Hepatic stellate cell (primary cell): ENCODE measurements around the gene RAD50.
"Not testable (repeated sequence)": the region's sequence is repeated elsewhere in the genome, so short reads cannot be mapped to it uniquely, and the experiment has no call there.

Experiments
- DNase-seq: peaks from one replicate; pipeline ENCODE4 v3.0.0; 2011; ENCODE audit warnings: low spot score

Gene RAD50

GRCh38 chr5:132675936-132676689, 119.3 kb downstream of the RAD50 start:
- no peak for DNase-seq

- DNase-seq, result peak; percentile 98
Observed at GRCh38 chr5:132677191-132677590, 120.4 kb downstream of the RAD50 start.

DNA sequence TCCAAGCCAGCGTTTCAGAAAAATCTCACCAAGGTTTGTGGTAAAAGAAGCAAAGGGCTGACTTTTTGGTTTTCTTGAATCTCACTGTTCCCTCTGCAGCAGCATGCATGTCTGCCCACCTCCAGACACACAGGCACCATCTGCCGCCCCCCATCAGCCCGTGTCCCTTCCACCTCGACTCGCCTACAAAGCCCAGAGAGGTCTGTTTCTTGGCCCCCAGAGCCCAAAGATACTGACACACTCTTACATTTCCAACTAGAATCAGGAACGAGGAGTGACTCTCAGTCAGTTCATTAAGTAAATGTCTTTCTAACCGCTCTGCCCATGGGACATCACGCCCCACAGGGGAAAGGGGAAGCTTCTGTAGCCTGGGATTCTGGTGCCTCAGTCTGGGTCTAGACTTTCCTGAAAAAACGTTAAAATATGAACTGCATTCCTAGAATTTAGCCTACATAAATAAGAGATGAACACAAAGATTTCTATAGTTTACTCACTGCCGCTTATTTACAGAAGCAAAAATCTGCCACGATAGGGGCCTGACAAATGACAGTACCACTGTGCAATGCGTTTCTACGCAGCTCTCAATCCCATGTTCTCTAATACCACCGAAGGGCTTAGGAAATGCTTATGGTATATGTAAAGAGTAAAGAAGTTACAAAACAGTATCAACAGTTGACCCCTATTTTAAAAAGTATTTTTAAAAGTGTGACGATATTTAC, 121.1 kb downstream of the RAD50 start:
- DNase-seq, result no peak

GRCh38 chr5:132678735-132679134, 122.0 kb downstream of the RAD50 start:
- DNase-seq, result no peak

- no peak for DNase-seq
Observed at GRCh38 chr5:132679166-132679565, 122.4 kb downstream of the RAD50 start.

DNA sequence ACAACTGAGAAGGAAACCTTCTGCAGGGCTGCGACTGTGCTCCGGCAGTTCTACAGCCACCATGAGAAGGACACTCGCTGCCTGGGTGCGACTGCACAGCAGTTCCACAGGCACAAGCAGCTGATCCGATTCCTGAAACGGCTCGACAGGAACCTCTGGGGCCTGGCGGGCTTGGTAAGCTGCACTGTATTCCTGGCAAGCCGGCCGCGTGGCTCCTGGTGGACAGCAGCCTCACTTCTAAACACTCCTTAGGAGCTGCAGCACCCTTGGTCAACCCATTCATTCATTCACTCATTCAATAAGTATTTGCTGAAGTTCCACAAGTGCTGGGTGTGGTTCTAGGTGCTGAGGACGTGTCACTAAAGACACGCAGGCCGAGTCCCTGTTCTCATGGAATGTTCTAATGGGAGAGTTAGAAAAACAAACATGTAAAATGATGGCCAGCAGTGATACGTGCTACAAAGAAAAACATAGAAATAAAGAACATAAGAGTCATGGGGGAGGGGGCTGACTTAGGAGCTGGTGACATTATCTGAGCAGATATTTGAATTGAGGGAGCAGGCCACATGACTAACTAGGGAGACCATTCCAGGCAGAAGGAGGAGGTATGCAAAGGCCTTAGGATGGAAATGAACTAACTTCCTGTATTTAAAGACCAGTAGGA, 123.1 kb downstream of the RAD50 start:
- no peak for DNase-seq

DNA sequence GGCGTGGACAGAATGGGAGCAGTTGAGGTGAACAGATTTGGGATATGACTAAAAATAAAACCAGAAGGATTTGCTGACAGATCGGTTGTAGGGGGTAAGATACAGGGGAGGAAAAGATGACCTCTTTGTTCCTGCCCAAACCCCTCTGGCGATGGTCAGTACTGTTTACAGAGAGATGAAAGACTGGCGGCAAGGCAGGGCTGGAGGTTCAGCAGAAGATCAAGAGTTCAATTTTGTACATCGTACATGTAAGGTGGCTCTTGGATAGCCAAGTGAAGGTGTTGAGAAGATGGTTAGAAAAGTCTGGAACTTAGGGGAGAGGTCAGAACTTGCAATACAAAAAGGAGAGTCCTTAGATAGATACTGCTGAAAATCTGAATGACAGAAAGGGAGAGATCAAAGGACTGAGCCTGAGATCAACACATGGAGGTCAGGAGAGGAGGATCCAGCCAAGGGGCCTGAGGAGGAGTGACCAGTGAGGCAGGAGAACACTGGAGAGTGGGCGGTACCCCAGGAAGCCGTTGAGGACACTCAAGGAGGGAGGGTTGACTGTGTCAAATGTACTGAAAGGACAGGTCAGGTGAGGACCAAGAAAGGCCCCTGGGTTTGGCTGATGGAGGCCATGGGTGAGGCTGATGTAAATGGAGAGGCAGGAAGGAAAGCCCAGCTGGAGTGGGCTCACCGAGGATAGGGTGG, 124.2 kb downstream of the RAD50 start:
- DNase-seq, result no peak

- no peak for DNase-seq
Observed at GRCh38 chr5:132681476-132681831, 124.7 kb downstream of the RAD50 start.

DNA sequence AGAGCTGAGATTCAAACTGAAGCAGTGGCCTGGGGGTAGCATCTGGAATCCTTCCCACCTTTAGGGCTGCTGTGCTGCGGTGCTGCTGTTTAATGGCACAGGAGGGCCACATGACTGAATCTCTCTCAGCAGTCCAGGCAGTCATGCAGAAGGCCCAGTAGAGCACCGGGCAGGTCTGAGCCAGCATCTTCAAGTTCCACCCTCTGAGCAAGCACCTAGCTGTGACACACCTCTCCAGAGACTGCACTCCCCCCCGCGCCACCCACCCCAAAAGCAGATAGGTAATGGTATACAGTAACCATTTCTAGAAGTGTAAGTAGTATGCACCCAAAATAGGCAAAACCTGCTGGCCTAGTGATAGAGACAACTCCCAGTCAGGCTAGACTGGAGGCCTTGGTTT, 125.2 kb downstream of the RAD50 start:
- DNase-seq, result no peak

DNA sequence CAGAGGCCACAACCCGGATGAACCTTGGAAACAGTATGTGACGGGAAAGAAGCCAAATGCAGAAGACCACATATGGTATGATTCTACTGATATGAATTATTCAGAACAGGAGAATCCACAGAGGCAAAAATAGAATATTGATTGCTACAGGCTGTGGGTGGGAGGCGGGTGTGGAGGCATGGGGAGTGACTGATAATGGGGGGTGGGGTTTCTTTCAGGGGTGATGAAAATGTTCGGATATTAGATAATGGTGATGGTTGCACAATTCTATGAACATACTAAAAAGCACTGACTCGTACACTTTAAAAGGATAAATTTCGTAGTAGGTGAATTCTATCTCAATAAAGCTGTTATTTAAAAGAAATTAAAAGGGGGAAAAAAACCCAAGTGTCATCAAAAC, 127.7 kb downstream of the RAD50 start:
- DNase-seq, result no peak

DNA sequence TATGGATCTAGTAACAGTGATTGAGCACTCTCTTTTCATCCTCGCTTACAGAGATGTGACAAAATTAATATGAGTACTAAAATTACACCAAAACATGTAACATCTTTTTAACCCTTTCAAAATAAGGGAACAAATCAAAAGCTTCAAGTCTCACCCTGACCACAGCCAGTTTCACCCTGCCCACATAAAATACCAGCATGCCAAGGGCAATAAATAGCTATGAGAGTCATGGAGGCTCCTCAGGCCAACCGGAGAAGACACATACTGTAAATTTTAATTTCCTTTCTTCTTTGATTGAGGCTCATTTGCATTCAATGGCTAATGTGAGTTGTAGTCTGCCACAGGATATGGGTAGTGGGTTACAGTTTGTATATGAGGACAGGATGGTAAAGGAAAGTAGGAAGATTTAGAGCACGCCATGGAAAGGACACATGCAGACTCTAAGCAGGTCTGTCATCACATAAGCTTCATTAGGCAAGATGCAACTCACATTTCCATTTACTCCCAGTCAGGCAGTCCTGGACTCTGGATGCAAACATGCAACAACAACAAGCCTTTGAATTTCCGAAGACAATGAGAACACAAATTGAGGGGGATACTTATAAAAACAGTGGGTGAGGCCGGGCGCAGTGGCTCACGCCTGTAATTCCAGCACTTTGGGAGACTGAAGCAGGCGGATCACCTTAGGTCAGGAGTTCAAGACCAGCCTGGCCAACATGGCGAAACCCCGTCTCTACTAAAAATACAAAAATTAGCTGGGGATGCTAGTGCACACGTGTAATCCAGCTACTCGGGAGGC, 128.3 kb downstream of the RAD50 start:
- no peak for DNase-seq

DNA sequence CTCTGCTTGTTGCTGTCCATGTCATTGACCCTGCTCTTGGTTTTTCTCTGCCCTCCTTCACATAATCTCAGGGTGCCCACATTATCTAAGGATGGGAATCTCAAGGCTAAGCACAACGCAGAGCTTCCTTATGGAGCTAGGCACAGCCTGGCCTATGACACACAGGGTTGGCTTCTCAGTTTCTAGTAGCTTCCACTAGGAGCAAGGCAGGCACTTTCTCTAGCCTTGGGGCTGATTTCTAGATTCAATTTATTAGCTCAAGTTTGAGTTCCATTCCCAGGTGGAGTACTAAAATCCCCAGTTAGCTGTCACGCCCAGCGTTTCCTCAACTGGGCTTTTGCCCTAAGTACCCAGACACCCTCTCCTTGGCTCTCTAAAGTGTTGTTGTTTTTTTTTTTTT, 129.4 kb downstream of the RAD50 start:
- DNase-seq, result no peak

GRCh38 chr5:132687995-132688394, 131.2 kb downstream of the RAD50 start:
- DNase-seq, result no peak

DNA sequence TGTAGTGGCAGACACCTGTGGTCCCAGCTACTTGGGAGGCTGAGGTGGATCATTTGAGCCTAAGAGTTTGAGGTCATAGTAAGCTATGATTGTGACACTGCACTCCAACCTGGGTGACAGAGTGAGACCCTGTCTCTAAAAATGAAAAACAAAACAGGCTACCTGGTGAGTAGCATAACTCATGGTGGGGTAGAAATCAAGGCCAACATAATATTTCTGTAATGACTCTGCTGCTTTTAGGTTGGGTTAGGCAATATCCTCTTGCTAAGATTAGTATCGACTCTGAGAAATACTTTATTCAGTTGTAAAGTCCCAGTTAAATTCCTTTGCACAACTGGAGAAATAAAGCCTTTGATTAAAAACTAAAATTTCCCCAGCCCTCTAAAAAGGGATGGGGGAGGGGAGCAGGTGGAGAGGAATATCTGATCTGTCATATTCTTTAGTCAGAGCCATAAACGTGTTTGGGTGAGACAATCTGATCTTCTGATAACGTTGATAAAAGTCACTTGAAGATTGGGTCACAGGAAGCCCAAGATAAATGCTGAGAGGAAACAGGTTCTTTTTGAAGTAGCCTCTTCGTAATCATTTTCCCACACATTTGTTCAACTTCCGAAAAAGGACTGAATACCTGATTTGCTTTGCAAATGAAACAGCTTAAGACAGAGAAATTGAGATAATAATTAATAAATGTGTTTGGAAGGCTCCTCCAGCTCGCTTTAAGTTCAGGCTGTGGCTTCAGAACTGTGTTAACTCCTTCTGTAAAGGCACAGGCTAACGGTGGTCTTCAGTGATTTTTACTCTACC, 132.0 kb downstream of the RAD50 start:
- DNase-seq, result no peak

- no peak for DNase-seq
Observed at GRCh38 chr5:132689513-132689912, 132.7 kb downstream of the RAD50 start.

DNA sequence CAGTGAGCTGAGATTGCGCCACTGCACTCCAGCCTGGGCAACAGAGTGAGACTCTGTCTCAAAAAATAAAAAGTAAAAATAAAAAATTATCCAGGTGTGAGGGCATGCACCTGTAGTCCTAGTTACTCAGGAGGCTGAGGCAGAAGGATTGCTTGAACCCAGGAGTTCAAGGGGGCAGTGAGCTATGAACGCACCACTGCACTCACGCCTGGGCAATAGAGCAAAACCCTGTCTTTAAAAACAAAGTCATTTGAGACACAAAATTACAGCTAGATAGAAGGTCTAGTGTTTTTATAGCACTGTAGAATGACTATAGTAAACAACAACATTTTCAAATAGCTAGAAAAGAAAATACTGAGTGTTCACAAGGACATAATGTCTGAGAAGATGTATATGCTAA, 133.4 kb downstream of the RAD50 start:
- no peak for DNase-seq

DNA sequence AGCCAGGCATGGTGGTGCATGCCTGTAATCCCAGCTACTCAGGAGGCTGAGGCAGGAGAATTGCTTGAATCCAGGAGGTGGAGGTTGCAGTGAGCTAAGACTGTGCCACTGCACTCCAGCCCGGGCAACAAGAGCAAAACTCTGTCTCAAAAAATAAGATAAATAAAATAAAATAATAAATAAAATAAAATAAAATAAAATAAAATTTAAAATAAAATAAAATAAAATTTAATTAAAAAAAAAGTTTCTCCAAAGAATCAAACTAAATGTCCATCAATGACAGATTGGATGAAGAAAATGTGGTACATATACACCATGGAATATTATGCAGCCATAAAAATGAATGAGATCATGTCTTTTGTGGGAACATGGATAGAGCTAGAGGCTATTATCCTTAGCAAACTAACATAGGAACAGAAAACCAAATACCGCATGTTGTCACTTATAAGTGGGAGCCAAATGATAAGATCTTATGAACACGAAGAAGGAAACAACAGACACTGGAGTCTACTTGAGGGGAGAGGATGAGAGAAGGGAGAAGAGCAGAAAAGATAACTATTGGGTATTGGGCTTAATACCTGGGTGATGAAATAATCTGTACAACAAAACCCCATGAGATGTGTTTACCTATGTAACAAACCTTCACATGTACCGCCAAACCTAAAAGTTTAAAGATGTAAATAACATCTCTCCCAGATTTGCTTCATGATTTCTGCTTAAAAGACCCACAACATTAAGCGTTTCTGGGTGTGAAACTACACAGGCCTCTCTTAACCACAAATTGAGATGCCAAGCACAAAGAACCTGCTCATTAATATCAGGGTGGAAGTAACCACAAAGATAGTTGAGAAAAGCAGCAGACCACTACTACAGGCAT, 135.2 kb downstream of the RAD50 start:
- DNase-seq, result not testable (repeated sequence)

GRCh38 chr5:132692632-132692967, 135.8 kb downstream of the RAD50 start:
- no peak for DNase-seq
